GM13976 (cell line): ENCODE results near the gene ZC3H15.

Experiments used
- DNase-seq: peaks from one replicate; pipeline ENCODE4 v3.0.0; 2012; ENCODE audit warnings: low spot score
- in situ Hi-C: fragments of 300-500 bp; cut with MboI; formaldehyde crosslinking; loops from one replicate; pipeline ENCODE4 v1.12.0; 2022; ENCODE audit warnings: low sequenced_read_pairs, mixed read lengths, inconsistent platforms; ENCODE audit not compliant: unreplicated experiment
- TF ChIP-seq, protein P1 (sequence below): IDR thresholded peaks from 2 replicates; pipeline ENCODE4 v1.5.1; 2012; ENCODE audit warnings: borderline replicate concordance, mild to moderate bottlenecking; ENCODE audit not compliant: insufficient read depth; ENCODE audit errors: extremely low read depth, missing control alignments, control extremely low read depth

ZC3H15 gene

GRCh38 chr2:186544255-186544675, 58.2 kb downstream of the ZC3H15 start:
- in situ Hi-C loops, result no loop called here

DNA sequence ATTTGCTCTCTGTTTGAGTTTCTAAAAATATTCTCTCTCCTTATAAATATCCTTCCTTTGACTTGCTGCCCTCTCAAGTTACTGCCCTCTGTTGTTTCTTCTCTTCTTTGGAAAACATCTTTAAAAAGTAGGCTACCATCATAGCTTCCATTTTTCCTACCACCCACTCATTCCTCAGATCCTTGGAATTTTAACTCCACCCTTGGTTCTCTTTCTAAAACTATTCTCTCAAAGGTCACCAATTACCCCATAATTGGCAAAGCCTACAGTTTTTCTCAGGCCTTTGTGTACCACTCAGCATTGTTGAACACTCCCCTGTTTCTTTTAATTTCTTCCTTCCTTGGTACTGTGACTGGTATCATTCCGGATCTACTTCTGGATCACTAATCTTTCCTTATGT, 60.8 kb downstream of the ZC3H15 start:
- in situ Hi-C loops, result no loop called here
- DNase-seq, result no peak
- TF ChIP-seq, protein P1, sequence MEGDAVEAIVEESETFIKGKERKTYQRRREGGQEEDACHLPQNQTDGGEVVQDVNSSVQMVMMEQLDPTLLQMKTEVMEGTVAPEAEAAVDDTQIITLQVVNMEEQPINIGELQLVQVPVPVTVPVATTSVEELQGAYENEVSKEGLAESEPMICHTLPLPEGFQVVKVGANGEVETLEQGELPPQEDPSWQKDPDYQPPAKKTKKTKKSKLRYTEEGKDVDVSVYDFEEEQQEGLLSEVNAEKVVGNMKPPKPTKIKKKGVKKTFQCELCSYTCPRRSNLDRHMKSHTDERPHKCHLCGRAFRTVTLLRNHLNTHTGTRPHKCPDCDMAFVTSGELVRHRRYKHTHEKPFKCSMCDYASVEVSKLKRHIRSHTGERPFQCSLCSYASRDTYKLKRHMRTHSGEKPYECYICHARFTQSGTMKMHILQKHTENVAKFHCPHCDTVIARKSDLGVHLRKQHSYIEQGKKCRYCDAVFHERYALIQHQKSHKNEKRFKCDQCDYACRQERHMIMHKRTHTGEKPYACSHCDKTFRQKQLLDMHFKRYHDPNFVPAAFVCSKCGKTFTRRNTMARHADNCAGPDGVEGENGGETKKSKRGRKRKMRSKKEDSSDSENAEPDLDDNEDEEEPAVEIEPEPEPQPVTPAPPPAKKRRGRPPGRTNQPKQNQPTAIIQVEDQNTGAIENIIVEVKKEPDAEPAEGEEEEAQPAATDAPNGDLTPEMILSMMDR, result no peak

More at GRCh38 chr2:186544255-186544675, 58.2 kb downstream of the ZC3H15 start:
- TF ChIP-seq, protein P1, result no peak
- DNase-seq, result no peak

DNA sequence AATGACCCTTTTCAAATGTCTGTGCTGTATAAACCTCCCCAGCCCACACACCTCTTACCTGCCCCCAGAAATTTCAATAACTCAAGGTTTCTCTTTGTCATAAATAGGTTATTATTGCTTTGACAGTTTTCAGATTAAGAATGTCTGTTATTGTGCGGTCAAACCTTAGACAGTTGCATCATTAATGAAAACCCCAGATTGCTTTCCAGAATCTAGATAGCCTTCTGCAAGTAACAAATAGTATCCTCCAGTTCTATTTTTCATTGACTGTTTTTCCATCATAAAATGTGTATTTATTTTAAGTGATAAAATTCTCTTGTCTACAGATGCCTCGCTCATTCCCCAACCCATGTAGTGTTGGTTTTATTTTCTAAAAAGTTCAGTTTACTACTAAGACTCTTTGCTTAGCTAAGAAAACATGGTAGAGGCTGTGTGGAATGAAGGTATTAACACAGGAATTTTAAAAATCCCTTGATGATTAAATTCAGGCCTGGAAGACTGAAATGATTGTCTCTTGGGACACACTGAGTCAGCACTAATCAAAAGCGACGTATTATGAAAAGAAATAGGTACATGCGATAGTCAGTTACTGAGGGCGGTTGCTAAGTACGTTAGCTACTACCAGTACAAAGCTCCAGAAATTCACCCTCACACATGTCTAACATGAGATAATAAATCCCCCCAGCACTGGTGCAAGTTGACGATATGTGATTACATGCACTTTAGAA, 65.4 kb downstream of the ZC3H15 start:
- DNase-seq, result no peak
- in situ Hi-C loops, result no loop called here
- TF ChIP-seq, protein P1, result no peak

DNA sequence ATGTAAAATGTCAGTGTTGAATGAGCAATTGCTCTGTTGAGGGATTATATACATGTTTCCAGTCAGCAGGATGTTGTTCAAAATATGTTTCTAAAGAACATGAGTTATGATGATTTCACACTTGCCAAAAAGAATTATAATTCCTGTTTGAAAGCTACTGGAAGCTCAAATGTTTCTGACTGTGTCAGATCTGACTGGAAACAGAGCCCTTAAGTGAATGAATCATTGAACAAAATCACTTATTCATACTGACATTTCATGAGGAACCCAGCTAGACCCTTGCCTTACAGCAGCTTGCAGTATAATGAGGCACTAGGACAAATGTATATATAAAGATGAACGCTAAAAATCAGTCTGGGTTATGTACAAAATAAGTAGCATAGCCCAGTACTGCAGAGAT, 68.4 kb downstream of the ZC3H15 start:
- DNase-seq, result no peak
- in situ Hi-C loops, result no loop called here
- TF ChIP-seq, protein P1, result no peak

GRCh38 chr2:186554850-186555671, 69.0 kb downstream of the ZC3H15 start:
- in situ Hi-C loops, result no loop called here
- DNase-seq, result no peak
- TF ChIP-seq, protein P1, result no peak

GRCh38 chr2:186558512-186559276, 72.6 kb downstream of the ZC3H15 start:
- in situ Hi-C loops, result no loop called here
- DNase-seq, result no peak
- TF ChIP-seq, protein P1, result no peak
